ENCODE measurements around the gene PDCD1. TPM values are rescaled to one million over a fixed set of nuclear protein-coding genes. Genes with fewer than 3 reads are reported as not detected.
A peak's percentile ranks its signal among the peaks of the same experiment; 100 is the strongest.

Gene PDCD1
- total and polyA plus RNA-seq, 2 donors (not counting 1 experiment from before 2014, with no cell fraction given), result not detected

DNA sequence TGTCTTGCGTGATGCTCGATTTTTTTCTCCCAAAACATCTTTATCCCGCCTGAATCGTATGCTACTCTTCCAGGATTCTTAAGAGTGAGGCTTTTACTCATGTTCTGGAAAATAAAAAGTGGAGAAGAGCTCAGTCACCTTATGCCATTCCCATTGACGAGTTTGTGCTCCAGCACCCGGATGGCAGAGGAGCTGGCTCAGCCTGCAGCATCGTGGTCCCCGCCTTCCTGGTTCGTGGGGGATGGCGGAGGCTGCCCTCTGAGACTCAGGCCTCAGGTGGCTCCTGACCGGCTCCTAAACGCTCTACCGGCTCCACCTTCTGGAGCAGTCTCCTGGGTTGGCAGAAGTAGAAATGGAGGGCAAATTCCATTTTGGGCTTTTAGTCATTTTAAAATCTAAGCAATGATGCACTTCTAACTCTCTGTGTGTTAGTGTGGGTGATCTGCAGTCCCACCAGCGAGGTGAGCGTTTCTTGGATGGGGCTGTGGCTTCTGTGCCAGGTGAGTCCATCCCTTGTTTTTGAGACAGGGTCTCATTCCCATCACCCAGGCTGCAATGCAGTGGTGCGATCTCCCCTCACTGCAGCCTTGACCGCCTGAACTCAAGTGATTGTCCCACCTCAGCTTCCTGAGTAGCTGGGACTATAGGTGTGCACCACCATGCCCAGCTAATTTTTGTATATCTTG, 38.7 kb upstream of the PDCD1 start:
- TF ChIP-seq, protein P1, sequence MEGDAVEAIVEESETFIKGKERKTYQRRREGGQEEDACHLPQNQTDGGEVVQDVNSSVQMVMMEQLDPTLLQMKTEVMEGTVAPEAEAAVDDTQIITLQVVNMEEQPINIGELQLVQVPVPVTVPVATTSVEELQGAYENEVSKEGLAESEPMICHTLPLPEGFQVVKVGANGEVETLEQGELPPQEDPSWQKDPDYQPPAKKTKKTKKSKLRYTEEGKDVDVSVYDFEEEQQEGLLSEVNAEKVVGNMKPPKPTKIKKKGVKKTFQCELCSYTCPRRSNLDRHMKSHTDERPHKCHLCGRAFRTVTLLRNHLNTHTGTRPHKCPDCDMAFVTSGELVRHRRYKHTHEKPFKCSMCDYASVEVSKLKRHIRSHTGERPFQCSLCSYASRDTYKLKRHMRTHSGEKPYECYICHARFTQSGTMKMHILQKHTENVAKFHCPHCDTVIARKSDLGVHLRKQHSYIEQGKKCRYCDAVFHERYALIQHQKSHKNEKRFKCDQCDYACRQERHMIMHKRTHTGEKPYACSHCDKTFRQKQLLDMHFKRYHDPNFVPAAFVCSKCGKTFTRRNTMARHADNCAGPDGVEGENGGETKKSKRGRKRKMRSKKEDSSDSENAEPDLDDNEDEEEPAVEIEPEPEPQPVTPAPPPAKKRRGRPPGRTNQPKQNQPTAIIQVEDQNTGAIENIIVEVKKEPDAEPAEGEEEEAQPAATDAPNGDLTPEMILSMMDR (conservative IDR thresholded peaks at IDR 0.05 in 1 of 2, IDR thresholded peaks at IDR 0.05 in 1 of 2; ENCODE audit: low read depth in 1 of 2, low read length in 2 of 2), result no peak
- no peak for TF ChIP-seq EZH2 (IDR thresholded peaks at IDR 0.05; ENCODE audit: low read length, missing control alignments)
- Histone ChIP-seq H3K9ac (ENCODE audit: insufficient read depth, low read length) (no peak overlapping the region), H3K4me3 (replicated peaks in 1 of 4; ENCODE audit: control extremely low read depth in 1 of 4, insufficient read depth in 1 of 4, low read depth in 3 of 4, low read length in 4 of 4) (no peak overlapping the region), H2AFZ (ENCODE audit: low read length) (no peak overlapping the region), H3K9me3 (ENCODE audit: control insufficient read depth, insufficient read depth, low read depth, low read length) (no peaks in the 10 kb centered on the region), H4K20me1 (ENCODE audit: control insufficient read depth, extremely low read depth, insufficient read depth, low read length) (no peaks in the 10 kb centered on the region), H3K27ac (ENCODE audit: insufficient read depth, low read length) (no peak overlapping the region), H3K4me2 (ENCODE audit: extremely low read depth, insufficient read depth, low read length) (no peak overlapping the region), H3K27me3 (ENCODE audit: control insufficient read depth, insufficient read depth, low read length) (peaks cover under 1% of the 10 kb centered on the region), H3K36me3 (ENCODE audit: control insufficient read depth, insufficient read depth, low read length) (no peaks in the 10 kb centered on the region), H3K79me2 (ENCODE audit: control insufficient read depth, insufficient read depth, low read length) (no peaks in the 10 kb centered on the region), H3K4me1 (ENCODE audit: control insufficient read depth, extremely low read depth, insufficient read depth, low read length) (no peaks in the 10 kb centered on the region)
- no peak for DNase-seq (ENCODE audit: low read depth in 2 of 2)

- no peak for DNase-seq (ENCODE audit: low read depth in 2 of 2)
- H3K4me3 ChIP-seq (replicated peaks in 1 of 4; ENCODE audit: control extremely low read depth in 1 of 4, insufficient read depth in 1 of 4, low read depth in 3 of 4, low read length in 4 of 4), result no peak overlapping the region
- H3K27ac ChIP-seq (ENCODE audit: insufficient read depth, low read length), result no peak overlapping the region
- H3K9ac ChIP-seq (ENCODE audit: insufficient read depth, low read length), result no peak overlapping the region
- no peaks in the 10 kb centered on the region for H3K27me3 ChIP-seq (ENCODE audit: control insufficient read depth, insufficient read depth, low read length)
- no peaks in the 10 kb centered on the region for H3K36me3 ChIP-seq (ENCODE audit: control insufficient read depth, insufficient read depth, low read length)
- no peaks in the 10 kb centered on the region for H3K79me2 ChIP-seq (ENCODE audit: control insufficient read depth, insufficient read depth, low read length)
- TF ChIP-seq EZH2 (IDR thresholded peaks at IDR 0.05; ENCODE audit: low read length, missing control alignments), result no peak
- TF ChIP-seq, protein P1 (conservative IDR thresholded peaks at IDR 0.05 in 1 of 2, IDR thresholded peaks at IDR 0.05 in 1 of 2; ENCODE audit: low read depth in 1 of 2, low read length in 2 of 2), result no peak
- no peaks in the 10 kb centered on the region for H3K9me3 ChIP-seq (ENCODE audit: control insufficient read depth, insufficient read depth, low read depth, low read length)
- no peak overlapping the region for H3K4me2 ChIP-seq (ENCODE audit: extremely low read depth, insufficient read depth, low read length)
- H3K4me1 ChIP-seq (ENCODE audit: control insufficient read depth, extremely low read depth, insufficient read depth, low read length), result no peaks in the 10 kb centered on the region
- H4K20me1 ChIP-seq (ENCODE audit: control insufficient read depth, extremely low read depth, insufficient read depth, low read length), result no peaks in the 10 kb centered on the region
- no peak overlapping the region for H2AFZ ChIP-seq (ENCODE audit: low read length)
Measured at GRCh38 chr2:241896746-241897201, 38.1 kb upstream of the PDCD1 start.

DNA sequence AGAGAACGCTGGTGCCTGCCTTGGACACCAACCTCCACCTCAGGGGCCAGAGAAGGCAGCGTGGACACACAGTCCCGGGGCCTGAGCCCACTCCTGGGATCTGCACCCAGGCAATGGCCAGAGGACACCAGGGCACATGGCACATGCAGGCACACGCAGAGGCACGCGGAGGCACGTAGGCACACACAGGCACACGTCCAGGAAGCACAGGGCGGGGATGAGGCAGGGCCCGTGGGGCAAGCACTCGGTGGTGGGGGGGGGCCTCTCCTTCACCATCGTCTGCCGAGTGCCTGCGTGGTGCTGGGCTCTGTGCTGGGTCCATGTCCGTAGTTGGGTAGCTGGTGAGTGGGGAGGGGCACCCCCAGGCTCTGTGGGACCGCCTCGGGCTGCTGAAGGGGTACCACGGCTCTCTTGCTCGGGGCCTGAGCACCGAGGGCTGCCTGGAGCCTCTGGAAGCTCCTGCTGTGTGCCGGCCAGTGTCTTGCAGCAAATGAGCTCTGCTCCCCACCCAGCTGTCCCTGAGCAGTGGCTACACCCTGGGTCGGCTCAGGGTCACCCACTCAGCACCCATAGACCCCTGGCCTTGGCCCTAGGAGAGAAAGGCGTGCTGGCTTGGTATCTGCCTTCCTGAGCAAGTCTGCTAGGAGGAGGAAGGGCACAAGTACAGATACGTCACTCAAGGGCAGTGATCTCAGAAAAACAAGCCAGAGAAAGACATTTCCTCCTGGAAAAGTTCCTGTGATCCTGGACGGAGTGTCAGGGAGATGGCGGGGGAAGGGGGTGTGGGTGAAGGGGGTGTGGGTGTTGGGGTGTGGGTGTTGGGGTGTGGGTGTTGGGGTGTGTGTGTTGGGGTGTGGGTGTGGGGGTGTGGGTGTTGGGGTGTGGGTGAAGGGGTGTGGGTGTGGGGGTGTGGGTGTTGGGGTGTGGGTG, 37.3 kb upstream of the PDCD1 start:
- Histone ChIP-seq H2AFZ (ENCODE audit: low read length) (no peak overlapping the region), H3K27me3 (ENCODE audit: control insufficient read depth, insufficient read depth, low read length) (no peaks in the 10 kb centered on the region), H3K9ac (ENCODE audit: insufficient read depth, low read length) (no peak overlapping the region), H3K9me3 (ENCODE audit: control insufficient read depth, insufficient read depth, low read depth, low read length) (no peaks in the 10 kb centered on the region), H3K27ac (ENCODE audit: insufficient read depth, low read length) (no peak overlapping the region), H3K4me2 (ENCODE audit: extremely low read depth, insufficient read depth, low read length) (no peak overlapping the region), H3K79me2 (ENCODE audit: control insufficient read depth, insufficient read depth, low read length) (no peaks in the 10 kb centered on the region), H3K4me1 (ENCODE audit: control insufficient read depth, extremely low read depth, insufficient read depth, low read length) (no peaks in the 10 kb centered on the region), H3K4me3 (replicated peaks in 1 of 4; ENCODE audit: control extremely low read depth in 1 of 4, insufficient read depth in 1 of 4, low read depth in 3 of 4, low read length in 4 of 4) (no peak overlapping the region), H3K36me3 (ENCODE audit: control insufficient read depth, insufficient read depth, low read length) (no peaks in the 10 kb centered on the region), H4K20me1 (ENCODE audit: control insufficient read depth, extremely low read depth, insufficient read depth, low read length) (no peaks in the 10 kb centered on the region)
- TF ChIP-seq EZH2 (IDR thresholded peaks at IDR 0.05; ENCODE audit: low read length, missing control alignments), result no peak
- TF ChIP-seq, protein P1 (conservative IDR thresholded peaks at IDR 0.05 in 1 of 2, IDR thresholded peaks at IDR 0.05 in 1 of 2; ENCODE audit: low read depth in 1 of 2, low read length in 2 of 2), result no peak
- DNase-seq (ENCODE audit: low read depth in 2 of 2), result peak; percentile 26 to 71
